ENCODE data around the gene PODNL1. TPM values are rescaled to one million over a fixed set of nuclear protein-coding genes. Genes with fewer than 3 reads are reported as not detected.
A peak's percentile ranks its signal among the peaks of the same experiment; 100 is the strongest.
"Not testable (repeated sequence)": the region's sequence is repeated elsewhere in the genome, so short reads cannot be mapped to it uniquely, and the experiment has no call there.

PODNL1 gene
- total RNA-seq, 2 experiments from 2014 or later: 0.25 to 0.46 TPM

GRCh38 chr19:13922118-13922517, 16.1 kb downstream of the PODNL1 start:
- CTCF ChIA-PET: not testable (repeated sequence)

GRCh38 chr19:13920940-13921747, 17.1 kb downstream of the PODNL1 start:
- CTCF ChIA-PET: interaction anchor here (0.7 to 1.1 kb wide), 2 partner anchors 14 to 33 kb away, joined by 3 to 4 read pairs; no protein-coding TSS in a partner anchor
- Mint-ChIP-seq H3K36me3 (ENCODE audit: low read depth) (peaks cover 39% of the 10 kb centered on the region), H3K9me3 (ENCODE audit: low read depth) (peaks cover 6% of the 10 kb centered on the region), H3K4me3 (no peak overlapping the region), H3K27ac (peak overlapping the region; percentile 19), H3K4me1 (no peaks in the 10 kb centered on the region), H3K27me3 (no peaks in the 10 kb centered on the region)
- intact Hi-C loops (cut with DNase I, micrococcal nuclease): loop anchor here (1.0 to 5.0 kb wide), 4 partner anchors 15 to 85 kb away; partner anchors contain the start of genes BRME1 (in 1 of the 2), CC2D1A (in 1 of the 2), DCAF15 (in 1 of the 2) and RFX1 (in 1 of the 2)
- POLR2A ChIA-PET: no interaction called here
- ATAC-seq (peak; percentile 94), DNase-seq (peak; percentile 61)

More at GRCh38 chr19:13922118-13922517, 16.1 kb downstream of the PODNL1 start:
- DNase-seq; ATAC-seq; H3K4me1 Mint-ChIP-seq; H3K27me3 Mint-ChIP-seq; H3K27ac Mint-ChIP-seq; H3K9me3 Mint-ChIP-seq (ENCODE audit: low read depth); H3K4me3 Mint-ChIP-seq; POLR2A ChIA-PET: not testable (repeated sequence)
- intact Hi-C loops (cut with DNase I, micrococcal nuclease): loop anchor here in 1 of 2 experiments (5.0 kb wide), 1 partner anchor 55 kb away; no protein-coding TSS in a partner anchor
- H3K36me3 Mint-ChIP-seq (ENCODE audit: low read depth): peaks cover 39% of the 10 kb centered on the region

- CTCF ChIA-PET: interaction anchor here (0.7 to 1.1 kb wide), 2 partner anchors 14 to 33 kb away, joined by 3 to 4 read pairs; no protein-coding TSS in a partner anchor
- ATAC-seq (no peak), DNase-seq (no peak)
- H3K36me3 Mint-ChIP-seq (ENCODE audit: low read depth): peaks cover 42% of the 10 kb centered on the region
- H3K9me3 Mint-ChIP-seq (ENCODE audit: low read depth): peaks cover 6% of the 10 kb centered on the region
- POLR2A ChIA-PET: no interaction called here
- intact Hi-C loops (cut with DNase I, micrococcal nuclease): loop anchor here in 1 of 2 experiments (5.0 kb wide), 1 partner anchor 57 kb away; no protein-coding TSS in a partner anchor
- H3K27me3 Mint-ChIP-seq: no peaks in the 10 kb centered on the region
- no peak overlapping the region for H3K4me3 Mint-ChIP-seq
- H3K4me1 Mint-ChIP-seq: no peaks in the 10 kb centered on the region
- no peak overlapping the region for H3K27ac Mint-ChIP-seq
These were observed 17.7 kb downstream of the PODNL1 start for GRCh38 chr19:13920524-13920923.

- Mint-ChIP-seq H3K27ac (no peak overlapping the region), H3K36me3 (ENCODE audit: low read depth) (peaks cover 42% of the 10 kb centered on the region), H3K9me3 (ENCODE audit: low read depth) (peaks cover 6% of the 10 kb centered on the region), H3K4me1 (no peaks in the 10 kb centered on the region), H3K27me3 (no peaks in the 10 kb centered on the region), H3K4me3 (no peak overlapping the region)
- DNase-seq (peak; percentile 23), ATAC-seq (no peak)
- ChIA-PET CTCF (interaction anchor here (0.6 to 1.3 kb wide), 2 partner anchors 113 to 240 kb away, joined by 3 to 6 read pairs; partner anchors contain the start of gene IL27RA), POLR2A (no interaction called here)
- intact Hi-C loops (cut with DNase I, micrococcal nuclease): no loop called here
These were observed 19.3 kb downstream of the PODNL1 start for GRCh38 chr19:13918726-13919411.

GRCh38 chr19:13917888-13918406, 20.3 kb downstream of the PODNL1 start:
- ATAC-seq (no peak), DNase-seq (no peak)
- Mint-ChIP-seq H3K4me1 (no peaks in the 10 kb centered on the region), H3K36me3 (ENCODE audit: low read depth) (peaks cover 38% of the 10 kb centered on the region), H3K27me3 (no peaks in the 10 kb centered on the region), H3K4me3 (no peak overlapping the region), H3K9me3 (ENCODE audit: low read depth) (peaks cover 6% of the 10 kb centered on the region), H3K27ac (no peak overlapping the region)
- ChIA-PET POLR2A (no interaction called here), CTCF (interaction anchor here (1.3 kb wide), 1 partner anchor 114 kb away, joined by 6 read pairs; the partner anchor contains the start of gene IL27RA)
- intact Hi-C loops (cut with DNase I, micrococcal nuclease): no loop called here

- CTCF ChIA-PET: interaction anchor here (0.6 to 1.2 kb wide), 2 partner anchors 217 to 1715 kb away, joined by 3 to 4 read pairs; no protein-coding TSS in a partner anchor
These were observed 23.4 kb downstream of the PODNL1 start for GRCh38 chr19:13914777-13915176.

GRCh38 chr19:13913352-13913751, 24.9 kb downstream of the PODNL1 start:
- CTCF ChIA-PET: interaction anchor here (1.0 kb wide), 1 partner anchor 135 kb away, joined by 3 read pairs; no protein-coding TSS in a partner anchor
- no peak for DNase-seq
- ATAC-seq: no peak

More at GRCh38 chr19:13914777-13915176, 23.4 kb downstream of the PODNL1 start:
- Mint-ChIP-seq H3K27ac (no peak overlapping the region), H3K36me3 (ENCODE audit: low read depth) (peaks cover 16% of the 10 kb centered on the region), H3K4me1 (no peaks in the 10 kb centered on the region), H3K9me3 (ENCODE audit: low read depth) (no peaks in the 10 kb centered on the region), H3K4me3 (no peak overlapping the region), H3K27me3 (no peaks in the 10 kb centered on the region)
- intact Hi-C loops (cut with DNase I, micrococcal nuclease): no loop called here
- DNase-seq (no peak), ATAC-seq (no peak)
- POLR2A ChIA-PET: interaction anchor here (0.6 kb wide), 1 partner anchor 166 kb away, joined by 5 read pairs; no protein-coding TSS in a partner anchor

GRCh38 chr19:13909430-13909829, 28.8 kb downstream of the PODNL1 start:
- Mint-ChIP-seq H3K36me3 (ENCODE audit: low read depth) (peaks cover 14% of the 10 kb centered on the region), H3K4me1 (peaks cover 14% of the 10 kb centered on the region), H3K27me3 (no peaks in the 10 kb centered on the region), H3K9me3 (ENCODE audit: low read depth) (peaks cover 1% of the 10 kb centered on the region), H3K4me3 (no peak overlapping the region), H3K27ac (no peak overlapping the region)
- CTCF ChIA-PET: interaction anchor here (1.0 kb wide), 1 partner anchor 66 kb away, joined by 3 read pairs; no protein-coding TSS in a partner anchor
- DNase-seq (no peak), ATAC-seq (no peak)
- intact Hi-C loops (cut with DNase I, micrococcal nuclease): no loop called here
- POLR2A ChIA-PET: no interaction called here

More at GRCh38 chr19:13913352-13913751, 24.9 kb downstream of the PODNL1 start:
- Mint-ChIP-seq H3K27me3 (no peaks in the 10 kb centered on the region), H3K4me1 (no peaks in the 10 kb centered on the region), H3K9me3 (ENCODE audit: low read depth) (no peaks in the 10 kb centered on the region), H3K36me3 (ENCODE audit: low read depth) (peaks cover 16% of the 10 kb centered on the region), H3K4me3 (no peak overlapping the region), H3K27ac (no peak overlapping the region)
- intact Hi-C loops (cut with DNase I, micrococcal nuclease): no loop called here
- POLR2A ChIA-PET: no interaction called here

- Mint-ChIP-seq H3K27ac (no peak overlapping the region), H3K27me3 (no peaks in the 10 kb centered on the region), H3K36me3 (ENCODE audit: low read depth) (peaks cover 14% of the 10 kb centered on the region), H3K4me1 (peaks cover 14% of the 10 kb centered on the region), H3K9me3 (ENCODE audit: low read depth) (peaks cover 1% of the 10 kb centered on the region), H3K4me3 (no peak overlapping the region)
- CTCF ChIA-PET: interaction anchor here (0.6 kb wide), 1 partner anchor 132 kb away, joined by 3 read pairs; no protein-coding TSS in a partner anchor
- ATAC-seq (no peak), DNase-seq (no peak)
- POLR2A ChIA-PET: no interaction called here
- intact Hi-C loops (cut with DNase I, micrococcal nuclease): no loop called here
These were observed 29.5 kb downstream of the PODNL1 start for GRCh38 chr19:13908674-13909073.

GRCh38 chr19:13906910-13907309, 31.3 kb downstream of the PODNL1 start:
- peak overlapping the region; percentile 77 for H3K27ac Mint-ChIP-seq
- intact Hi-C loops (cut with DNase I, micrococcal nuclease): loop anchor here in 1 of 2 experiments (1.0 kb wide), 8 partner anchors 14 to 174 kb away; partner anchors contain the start of genes DCAF15 and RFX1
- CTCF ChIA-PET: interaction anchor here (0.5 to 1.3 kb wide), 8 partner anchors 14 to 167 kb away, joined by 3 read pairs; partner anchors contain the start of genes DCAF15, IL27RA and PALM3

More at GRCh38 chr19:13906910-13907309, 31.3 kb downstream of the PODNL1 start:
- Mint-ChIP-seq H3K9me3 (ENCODE audit: low read depth) (peaks cover 1% of the 10 kb centered on the region), H3K4me3 (peak overlapping the region; percentile 75), H3K27me3 (no peaks in the 10 kb centered on the region), H3K36me3 (ENCODE audit: low read depth) (peaks cover 9% of the 10 kb centered on the region), H3K4me1 (peaks cover 14% of the 10 kb centered on the region)
- no peak for ATAC-seq
- POLR2A ChIA-PET: interaction anchor here (0.7 kb wide), 1 partner anchor 132 kb away, joined by 3 read pairs; no protein-coding TSS in a partner anchor
- no peak for DNase-seq
